GM19238 (cell line): Measurements from ENCODE around the gene FLT1.

Experiments
- DNase-seq: peaks from one replicate; pipeline ENCODE4 v3.0.0; 2011; ENCODE audit warnings: low spot score; ENCODE audit not compliant: insufficient read length

FLT1 gene

GRCh38 chr13:28463481-28463880 lies 31.4 kb downstream of the FLT1 start:
- DNase-seq: no peak

GRCh38 chr13:28459911-28460310 lies 35.0 kb downstream of the FLT1 start:
- no peak for DNase-seq

GRCh38 chr13:28458608-28459007 lies 36.3 kb downstream of the FLT1 start:
- no peak for DNase-seq

GRCh38 chr13:28458051-28458450 lies 36.9 kb downstream of the FLT1 start:
- no peak for DNase-seq

- DNase-seq: no peak
Measured at GRCh38 chr13:28457521-28457920, 37.4 kb downstream of the FLT1 start.

- no peak for DNase-seq
Measured at GRCh38 chr13:28455580-28456194, 39.2 kb downstream of the FLT1 start.

- DNase-seq: no peak
Measured at GRCh38 chr13:28452755-28453154, 42.2 kb downstream of the FLT1 start.

- no peak for DNase-seq
Measured at GRCh38 chr13:28451482-28452217, 43.3 kb downstream of the FLT1 start.

GRCh38 chr13:28449826-28450773 lies 44.8 kb downstream of the FLT1 start:
- DNase-seq: no peak

GRCh38 chr13:28448651-28449358 lies 46.1 kb downstream of the FLT1 start:
- no peak for DNase-seq

- DNase-seq: no peak
Measured at GRCh38 chr13:28447989-28448388, 46.9 kb downstream of the FLT1 start.

- DNase-seq: no peak
Measured at GRCh38 chr13:28447206-28447605, 47.7 kb downstream of the FLT1 start.

- DNase-seq: no peak
Measured at GRCh38 chr13:28442839-28443238, 52.1 kb downstream of the FLT1 start.

- DNase-seq: no peak
Measured at GRCh38 chr13:28441529-28441928, 53.4 kb downstream of the FLT1 start.

GRCh38 chr13:28440774-28441504 lies 54.0 kb downstream of the FLT1 start:
- no peak for DNase-seq

- no peak for DNase-seq
Measured at GRCh38 chr13:28438598-28439334, 56.2 kb downstream of the FLT1 start.

GRCh38 chr13:28438067-28438466 lies 56.9 kb downstream of the FLT1 start:
- DNase-seq: no peak

- no peak for DNase-seq
Measured at GRCh38 chr13:28435917-28436316, 59.0 kb downstream of the FLT1 start.

GRCh38 chr13:28434926-28435325 lies 60.0 kb downstream of the FLT1 start:
- DNase-seq: no peak
